GM23338 (cell line): ENCODE data around the gene CYP2W1. TPM values are rescaled to one million over a fixed set of nuclear protein-coding genes. Genes with fewer than 3 reads are reported as not detected.

Source experiments
- ATAC-seq: fragments of 200-7000 bp; cut with Tn5 transposase; 3 replicates; pipeline ENCODE4 v1.9.1; 2020
- DNase-seq: peaks from one replicate; pipeline ENCODE4 v3.0.0-alpha.2; 2015; ENCODE audit warnings: low spot score
- H2AFZ ChIP-seq: fragments of 200-600 bp; sonication (generic); 2 replicates; pipeline ENCODE4 v1.8.0; 2016; ENCODE audit warnings: antibody characterized with exemption, mild to moderate bottlenecking, moderate library complexity
- H3F3A ChIP-seq: fragments of 200-600 bp; sonication (generic); replicated peaks from 2 replicates; pipeline ENCODE4 v1.8.0; 2017; ENCODE audit warnings: antibody characterized with exemption, mixed run types, low read depth
- H3K27ac ChIP-seq: fragments of 200-600 bp; sonication (generic); 2 replicates; pipeline ENCODE4 v1.6.1; 2016; ENCODE audit warnings: low read depth
- H3K27me3 ChIP-seq: fragments of 200-600 bp; sonication (generic); 2 replicates; pipeline ENCODE4 v1.8.0; 2016; ENCODE audit warnings: mild to moderate bottlenecking, mixed run types, moderate library complexity; ENCODE audit not compliant: insufficient read depth
- H3K36me3 ChIP-seq: fragments of 200-600 bp; sonication (generic); 2 replicates; pipeline ENCODE4 v1.8.0; 2016; ENCODE audit warnings: mild to moderate bottlenecking; ENCODE audit not compliant: insufficient read depth
- H3K4me1 ChIP-seq: fragments of 200-600 bp; sonication (generic); 2 replicates; pipeline ENCODE4 v1.8.0; 2016; ENCODE audit warnings: mild to moderate bottlenecking, moderate library complexity; ENCODE audit not compliant: insufficient read depth
- H3K4me2 ChIP-seq: fragments of 200-600 bp; sonication (generic); 2 replicates; pipeline ENCODE4 v1.7.1; 2017; ENCODE audit warnings: mixed run types
- H3K4me3 ChIP-seq: fragments of 200-600 bp; sonication (generic); 2 replicates; pipeline ENCODE4 v1.6.1; 2016; ENCODE audit warnings: mixed run types
- H3K79me2 ChIP-seq: fragments of 200-600 bp; sonication (generic); replicated peaks from 2 replicates; pipeline ENCODE4 v1.8.0; 2017; ENCODE audit warnings: mild to moderate bottlenecking; ENCODE audit not compliant: insufficient read depth
- H3K9me2 ChIP-seq: fragments of 200-600 bp; sonication (generic); 2 replicates; pipeline ENCODE4 v1.8.0; 2017; ENCODE audit not compliant: insufficient read depth
- H4K20me1 ChIP-seq: fragments of 200-600 bp; sonication (generic); replicated peaks from 2 replicates; pipeline ENCODE4 v1.8.0; 2017; ENCODE audit warnings: mild to moderate bottlenecking; ENCODE audit not compliant: insufficient read depth
- H3K27ac Mint-ChIP-seq: 2 replicates; pipeline ENCODE4 v1.8.0; 2020; ENCODE audit warnings: inconsistent platforms, mild to moderate bottlenecking, moderate library complexity, mixed read lengths
- H3K27me3 Mint-ChIP-seq: 3 replicates; pipeline ENCODE4 v1.8.0; 2022; ENCODE audit warnings: low read depth, mild to moderate bottlenecking, moderate library complexity, mixed read lengths, inconsistent platforms; ENCODE audit not compliant: insufficient read depth, poor library complexity
- H3K36me3 Mint-ChIP-seq: 3 replicates; pipeline ENCODE4 v1.8.0; 2021; ENCODE audit warnings: low read depth, mild to moderate bottlenecking, inconsistent platforms, moderate library complexity, mixed read lengths
- H3K4me1 Mint-ChIP-seq: 3 replicates; pipeline ENCODE4 v1.8.0; 2020; ENCODE audit warnings: mild to moderate bottlenecking, inconsistent platforms, mixed read lengths
- H3K4me3 Mint-ChIP-seq: 3 replicates; pipeline ENCODE4 v1.8.0; 2021; ENCODE audit warnings: moderate library complexity, mild to moderate bottlenecking, inconsistent platforms, mixed read lengths
- H3K9me3 Mint-ChIP-seq: 3 replicates; pipeline ENCODE4 v1.8.0; 2020; ENCODE audit warnings: moderate library complexity, mild to moderate bottlenecking, inconsistent platforms, mixed read lengths
- CREB1 ChIP-seq: fragments of 250-450 bp; sonication (Bioruptor Pico); IDR thresholded peaks from 2 replicates; pipeline ENCODE4 v1.5.0; 2020; ENCODE audit warnings: low read depth, mild to moderate bottlenecking, moderate library complexity
- CTCF ChIP-seq, 2 experiments: fragments of 200-600 bp in 1 of 2; sonication (generic) in 1 of 2; conservative IDR thresholded peaks; 2 replicates each; pipeline versions ENCODE4 v1.5.1 to v1.6.1; 2016 to 2017; ENCODE audit warnings: antibody characterized with exemption in 2 of 2, low read depth in 2 of 2, mild to moderate bottlenecking in 2 of 2, moderate library complexity in 1 of 2
- ETS1 ChIP-seq: IDR thresholded peaks from 2 replicates; pipeline ENCODE4 v1.6.1; 2016; ENCODE audit warnings: antibody characterized with exemption
- EZH2 ChIP-seq: fragments of 200-600 bp; sonication (generic); IDR thresholded peaks from one replicate; pipeline ENCODE4 v1.8.0; 2017; ENCODE audit warnings: antibody characterized with exemption, mild to moderate bottlenecking, low read depth; ENCODE audit not compliant: unreplicated experiment
- JUNB ChIP-seq: IDR thresholded peaks from one replicate; pipeline ENCODE4 v1.6.1; 2016; ENCODE audit warnings: antibody characterized with exemption; ENCODE audit not compliant: unreplicated experiment
- REST ChIP-seq: IDR thresholded peaks from one replicate; pipeline ENCODE4 v1.6.1; 2018; ENCODE audit warnings: antibody characterized with exemption; ENCODE audit not compliant: unreplicated experiment
- polyA plus RNA-seq: library from polyadenylated mRNA; unstranded; fragments of >200 nt; fragmentation: Nextera tagmentation; extraction: Ambion mirVana; gene quantifications from 2 replicates; pipeline ENCODE4 v1.2.1, GENCODE V29; 2016
- total RNA-seq: library from RNA; depleted of rRNA; stranded (reverse); fragments of >200 nt; shearing (Covaris generic); gene quantifications from 2 replicates; pipeline ENCODE4 v1.2.3, GENCODE V29; 2014

The CYP2W1 gene
- total and polyA plus RNA-seq, 2 experiments from 2014 or later, result not detected

- no peak for TF ChIP-seq CTCF (conservative IDR thresholded peaks at IDR 0.05; ENCODE audit: low read depth in 2 of 2)
- TF ChIP-seq ETS1, result no peak
- no peak for TF ChIP-seq REST
- no peak for TF ChIP-seq JUNB
- no peak for TF ChIP-seq EZH2
Observed at GRCh38 chr7:952548-953441, 30.2 kb upstream of the CYP2W1 start (continued).

- peak overlapping the region; percentile 47 for H2AFZ ChIP-seq
- peak overlapping the region; percentile 64 for H3K4me3 ChIP-seq
- no peak overlapping the region for H3K27ac ChIP-seq
- Mint-ChIP-seq H3K9me3 (no peaks in the 10 kb centered on the region; the same call in 2 of the 3 replicates), H3K27me3 (peaks cover 20% of the 10 kb centered on the region), H3K27ac (no peak overlapping the region), H3K4me3 (peak overlapping the region; percentile 54; the same call in 2 of the 3 replicates), H3K36me3 (no peaks in the 10 kb centered on the region; the same call in 2 of the 3 replicates), H3K4me1 (peaks cover 7% of the 10 kb centered on the region)
- no peaks in the 10 kb centered on the region for H3K9me2 ChIP-seq
- H3K79me2 ChIP-seq, result no peaks in the 10 kb centered on the region
- DNase-seq (peak; percentile 78), ATAC-seq (peak; percentile 63)
- no peaks in the 10 kb centered on the region; the same call in 1 of the 2 replicates for H3K4me1 ChIP-seq
- TF ChIP-seq EZH2, result no peak
- TF ChIP-seq CREB1 (CRISPR knock-in tag), result peak; percentile 85
- peaks cover 6% of the 10 kb centered on the region; the same call in 1 of the 2 replicates for H3F3A ChIP-seq
- H3K4me2 ChIP-seq, result peak overlapping the region; percentile 83
- H4K20me1 ChIP-seq, result no peaks in the 10 kb centered on the region
- peaks cover 24% of the 10 kb centered on the region for H3K27me3 ChIP-seq
- no peaks in the 10 kb centered on the region for H3K36me3 ChIP-seq
Observed at GRCh38 chr7:953547-954327, 29.2 kb upstream of the CYP2W1 start.
